SJCRH30 (cell line): ENCODE data around the gene DOK3. TPM values are rescaled to one million over a fixed set of nuclear protein-coding genes. Genes with fewer than 3 reads are reported as not detected.

Experiments
- DNase-seq, 2 experiments: peaks; one replicate each; pipeline ENCODE4 v3.0.0-alpha.2; 2015 to 2020
- H3K27ac ChIP-seq: fragments of 250-450 bp; sonication (Bioruptor Pico); 2 replicates; pipeline ENCODE4 v1.5.1; 2020; ENCODE audit warnings: mild to moderate bottlenecking, moderate library complexity
- H3K27me3 ChIP-seq: fragments of 250-450 bp; sonication (Bioruptor Pico); 2 replicates; pipeline ENCODE4 v1.5.1; 2020; ENCODE audit warnings: mild to moderate bottlenecking, moderate library complexity
- H3K36me3 ChIP-seq: fragments of 250-450 bp; sonication (Bioruptor Pico); 2 replicates; pipeline ENCODE4 v1.5.1; 2020; ENCODE audit warnings: mild to moderate bottlenecking, moderate library complexity
- H3K4me1 ChIP-seq: fragments of 250-450 bp; sonication (Bioruptor Pico); 2 replicates; pipeline ENCODE4 v1.5.1; 2020; ENCODE audit warnings: mild to moderate bottlenecking, moderate library complexity
- H3K4me3 ChIP-seq: fragments of 250-450 bp; sonication (Bioruptor Pico); 2 replicates; pipeline ENCODE4 v1.5.1; 2020; ENCODE audit warnings: mild to moderate bottlenecking, moderate library complexity
- H3K9me3 ChIP-seq: fragments of 250-450 bp; sonication (Bioruptor Pico); replicated peaks from 2 replicates; pipeline ENCODE4 v1.5.1; 2020; ENCODE audit warnings: mild to moderate bottlenecking, moderate library complexity
- total RNA-seq: library from RNA; depleted of rRNA; stranded (reverse); fragments of >200 nt; shearing (Covaris generic); gene quantifications from 2 replicates; pipeline ENCODE4 v1.2.3, GENCODE V29; 2014

Gene DOK3
- total RNA-seq, 1 experiment from 2014 or later, result 6.2 TPM

DNA sequence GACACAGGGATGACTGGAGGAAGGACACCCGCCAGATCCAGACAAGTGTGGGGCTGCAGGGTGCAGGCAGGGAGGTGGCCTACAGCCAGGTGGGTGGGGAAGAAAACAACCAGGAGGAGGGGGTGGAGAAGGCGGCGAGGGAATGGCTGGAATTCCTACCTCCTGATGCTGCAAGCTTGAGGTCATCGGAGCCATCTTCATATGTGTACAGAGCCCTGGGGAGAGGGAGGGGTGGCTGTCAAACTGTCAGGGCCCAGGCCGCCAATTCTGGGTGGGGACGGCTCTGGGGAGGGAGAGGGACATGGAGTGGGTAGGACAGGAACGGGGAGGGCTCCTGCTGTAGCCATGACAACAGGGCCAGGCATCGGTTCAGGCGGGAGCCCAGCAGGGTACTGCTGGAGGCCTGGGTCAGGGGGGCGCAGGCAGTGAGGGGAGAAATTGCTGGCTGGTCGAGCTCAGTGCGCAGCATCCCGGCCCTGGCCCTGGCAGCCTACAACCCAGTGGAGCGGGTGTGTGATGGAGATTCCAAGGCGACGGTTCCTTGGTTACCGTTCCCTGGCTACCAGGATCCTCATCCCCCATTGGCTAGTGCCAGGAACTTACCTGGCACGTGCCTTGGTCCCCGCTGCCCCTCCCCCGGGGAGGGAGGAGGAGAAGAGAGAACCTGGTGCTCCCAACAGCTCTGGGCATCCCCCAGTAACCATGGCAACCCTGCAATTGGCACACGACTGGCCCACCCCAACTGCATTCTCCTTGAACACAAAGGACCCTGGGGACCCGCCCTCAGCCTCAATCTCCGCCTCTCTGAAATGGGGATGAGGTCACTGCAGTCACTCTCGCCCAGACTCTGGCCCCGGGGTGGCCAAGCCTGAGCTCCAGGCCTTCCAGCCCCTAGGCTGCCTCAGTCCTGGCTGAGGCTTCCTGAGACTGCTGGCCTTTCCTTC lies 40.7 kb downstream of the DOK3 start:
- DNase-seq, result no peak

DNA sequence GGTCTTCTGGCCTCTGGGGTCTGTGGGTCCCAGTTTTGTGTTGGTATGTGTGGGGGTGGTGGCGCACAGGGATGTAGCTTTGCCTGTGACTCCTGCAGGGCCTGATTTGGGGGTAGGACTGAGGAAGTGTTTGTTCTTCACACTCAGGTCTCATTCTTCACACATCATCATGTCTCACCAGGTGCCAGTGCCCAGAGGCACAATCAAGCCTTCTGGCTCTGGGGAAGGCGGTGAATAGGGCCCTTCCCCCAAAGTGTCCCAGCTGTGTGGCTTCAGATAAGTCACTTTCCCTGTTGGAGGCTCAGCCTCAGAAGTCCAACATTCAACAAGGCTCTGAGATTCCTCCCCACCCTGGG lies 41.3 kb downstream of the DOK3 start:
- H3K4me1 ChIP-seq, result peaks cover 27% of the 10 kb centered on the region
- peaks cover 89% of the 10 kb centered on the region for H3K36me3 ChIP-seq
- no peak overlapping the region for H3K4me3 ChIP-seq
- no peaks in the 10 kb centered on the region for H3K27me3 ChIP-seq
- 0 out of 2 replicates have a peak, but pooled peaks cover 3% of the 10 kb centered on the region for H3K9me3 ChIP-seq
- H3K27ac ChIP-seq, result no peak overlapping the region
- no peak for DNase-seq

More for the DNA sequence above, 40.7 kb downstream of the DOK3 start:
- peaks cover 82% of the 10 kb centered on the region for H3K36me3 ChIP-seq
- no peaks in the 10 kb centered on the region for H3K27me3 ChIP-seq
- H3K27ac ChIP-seq, result no peak overlapping the region; the same call in 1 of the 2 replicates
- 0 out of 2 replicates have a peak, but pooled peaks cover 3% of the 10 kb centered on the region for H3K9me3 ChIP-seq
- peaks cover 28% of the 10 kb centered on the region for H3K4me1 ChIP-seq
- no peak overlapping the region for H3K4me3 ChIP-seq

DNA sequence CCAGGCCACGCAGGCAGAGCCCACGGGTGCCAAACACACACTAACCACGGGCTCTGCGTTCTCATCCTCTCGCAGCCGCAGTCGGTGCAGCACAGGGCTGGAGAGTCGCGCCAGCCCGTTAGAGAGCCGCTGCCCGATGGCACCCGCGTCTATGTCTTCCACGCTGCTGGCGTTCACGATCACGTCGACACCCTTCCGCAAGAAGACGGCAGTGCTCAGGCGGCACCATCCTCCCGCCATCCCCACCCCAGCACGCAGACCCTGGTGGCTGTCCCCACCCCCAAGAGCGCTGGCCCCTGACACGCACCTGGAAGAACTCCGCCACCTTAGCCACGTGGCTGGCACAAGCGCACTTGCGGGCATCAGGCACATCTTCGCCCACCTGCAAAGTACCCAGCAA lies 42.2 kb downstream of the DOK3 start:
- H3K9me3 ChIP-seq, result 0 out of 2 replicates have a peak, but pooled peaks cover 3% of the 10 kb centered on the region
- peaks cover 27% of the 10 kb centered on the region for H3K4me1 ChIP-seq
- H3K4me3 ChIP-seq, result no peak overlapping the region
- peaks cover 96% of the 10 kb centered on the region for H3K36me3 ChIP-seq
- H3K27me3 ChIP-seq, result no peaks in the 10 kb centered on the region
- no peak for DNase-seq
- no peak overlapping the region for H3K27ac ChIP-seq

DNA sequence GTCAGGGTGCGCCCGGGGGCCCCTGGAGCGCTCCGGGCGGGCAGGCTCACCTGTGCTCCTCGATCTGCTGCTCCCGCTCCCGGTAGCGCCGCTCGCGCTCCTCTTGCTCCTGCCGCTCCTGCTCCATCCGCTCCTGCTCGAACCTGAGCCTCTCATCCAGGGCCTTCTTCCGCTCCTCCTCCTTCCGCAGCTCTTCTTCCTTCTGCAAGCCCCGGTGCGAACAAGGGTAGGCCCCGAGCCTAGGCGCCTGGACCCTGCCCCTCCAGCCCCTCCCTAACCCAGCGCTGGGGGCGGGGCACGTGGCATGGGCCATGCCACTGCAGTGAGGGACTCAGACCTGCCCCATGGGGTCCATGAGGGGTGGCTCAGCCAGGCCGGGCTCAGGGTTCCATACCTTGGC lies 42.8 kb downstream of the DOK3 start:
- Histone ChIP-seq H3K27me3 (no peaks in the 10 kb centered on the region), H3K4me1 (peaks cover 24% of the 10 kb centered on the region), H3K27ac (no peak overlapping the region), H3K9me3 (0 out of 2 replicates have a peak, but pooled peaks cover 3% of the 10 kb centered on the region), H3K4me3 (no peak overlapping the region), H3K36me3 (peaks cover 95% of the 10 kb centered on the region)
- DNase-seq, result no peak

DNA sequence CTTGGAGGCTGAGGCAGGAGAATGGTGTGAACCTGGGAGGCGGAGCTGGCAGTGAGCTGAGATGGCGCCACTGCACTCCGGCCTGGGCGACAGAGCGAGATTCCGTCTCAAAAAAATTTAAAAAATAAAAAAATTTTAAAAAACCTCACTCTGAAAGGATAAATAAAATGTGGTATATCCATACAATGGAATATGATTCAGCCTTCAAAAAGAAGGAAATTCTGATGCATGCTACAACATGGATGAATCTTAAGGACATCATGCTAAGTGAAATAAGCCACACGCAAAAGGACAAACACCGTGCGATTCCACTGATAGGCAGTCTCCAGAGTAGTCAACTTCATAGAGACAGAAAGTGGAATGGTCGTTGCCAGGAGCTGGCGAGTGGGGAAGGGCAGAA lies 44.6 kb downstream of the DOK3 start:
- Histone ChIP-seq H3K27ac (no peak overlapping the region), H3K4me1 (peaks cover 6% of the 10 kb centered on the region), H3K27me3 (no peaks in the 10 kb centered on the region), H3K36me3 (peaks cover 92% of the 10 kb centered on the region), H3K9me3 (0 out of 2 replicates have a peak, but pooled peaks cover 3% of the 10 kb centered on the region), H3K4me3 (no peak overlapping the region)
- DNase-seq, result no peak

DNA sequence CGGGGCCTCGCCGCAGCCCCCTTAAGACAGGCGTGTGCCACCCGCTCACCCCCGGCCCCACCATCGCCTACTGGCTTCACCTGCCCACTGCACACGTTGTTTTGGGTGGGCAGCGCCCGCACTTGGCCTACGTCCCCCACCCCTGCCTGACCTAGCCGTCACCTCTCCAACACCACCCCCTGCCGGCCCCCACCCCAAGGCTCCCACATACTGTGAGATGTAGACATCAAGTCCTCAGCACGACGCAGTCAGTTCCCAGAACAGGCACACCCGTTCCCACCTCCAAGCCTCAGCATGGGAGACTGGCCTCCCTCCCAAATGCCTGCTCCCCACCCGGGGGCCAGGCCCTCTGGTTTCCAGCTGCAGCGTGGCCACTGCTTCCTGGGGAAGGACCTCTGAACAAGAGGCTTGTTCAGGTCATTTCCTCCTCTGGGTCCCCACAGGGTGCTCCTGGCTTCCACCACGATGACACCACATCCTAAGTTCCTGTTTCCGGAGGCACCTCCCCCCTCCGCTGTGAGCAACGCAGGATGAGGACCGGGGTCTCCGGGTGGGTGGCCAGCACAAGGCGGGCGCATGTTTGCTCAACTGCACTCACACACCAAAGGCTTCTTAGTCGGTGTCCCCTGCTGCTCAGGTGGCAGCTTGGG lies 47.5 kb downstream of the DOK3 start:
- H3K4me1 ChIP-seq, result no peaks in the 10 kb centered on the region
- H3K4me3 ChIP-seq, result no peak overlapping the region
- DNase-seq, result no peak
- 0 out of 2 replicates have a peak, but pooled peaks cover 3% of the 10 kb centered on the region for H3K9me3 ChIP-seq
- peaks cover 94% of the 10 kb centered on the region for H3K36me3 ChIP-seq
- H3K27ac ChIP-seq, result no peak overlapping the region
- H3K27me3 ChIP-seq, result no peaks in the 10 kb centered on the region

DNA sequence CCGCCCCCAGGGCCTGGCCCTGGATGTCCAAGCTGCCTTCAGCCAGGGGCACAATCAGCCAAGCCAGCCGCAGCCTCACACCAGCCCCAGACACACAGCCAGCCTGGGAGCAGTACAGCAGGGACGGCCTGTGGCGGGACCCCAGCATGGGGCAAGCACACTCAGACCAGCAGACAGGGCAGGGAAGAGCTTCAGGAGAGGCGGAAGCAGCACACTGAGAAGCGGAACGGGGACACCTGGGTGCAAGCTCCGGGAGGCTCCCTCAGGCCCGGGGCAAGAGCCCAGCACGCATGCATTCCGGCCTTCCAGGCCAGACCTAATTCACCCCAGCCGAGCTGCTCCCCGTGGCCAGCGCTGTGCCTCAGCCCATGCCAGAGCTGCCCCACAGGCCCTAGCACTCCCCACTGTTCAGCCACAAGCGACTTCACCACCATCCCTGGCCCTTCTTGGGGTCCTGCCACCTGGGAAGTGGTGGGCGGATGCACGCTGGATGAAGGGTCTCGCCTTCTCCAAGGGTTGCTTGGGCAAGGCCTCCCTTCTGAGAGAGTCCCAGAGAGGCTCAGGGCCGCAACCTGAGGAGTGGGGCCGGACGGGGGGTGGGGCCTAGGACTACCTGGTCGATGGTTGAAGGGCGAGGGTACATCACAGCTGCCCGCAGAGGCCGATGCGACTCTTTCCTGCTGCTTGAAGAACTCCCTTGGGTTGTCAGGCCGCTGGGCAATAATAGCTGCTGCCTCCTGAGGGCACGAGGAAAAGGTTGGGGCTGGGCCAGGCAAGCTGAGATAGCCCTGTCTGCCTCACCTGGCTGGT lies 49.6 kb downstream of the DOK3 start:
- Histone ChIP-seq H3K9me3 (no peaks in the 10 kb centered on the region), H3K27ac (no peak overlapping the region), H3K36me3 (peaks cover 88% of the 10 kb centered on the region), H3K27me3 (no peaks in the 10 kb centered on the region), H3K4me3 (no peak overlapping the region), H3K4me1 (no peaks in the 10 kb centered on the region)
- no peak for DNase-seq

DNA sequence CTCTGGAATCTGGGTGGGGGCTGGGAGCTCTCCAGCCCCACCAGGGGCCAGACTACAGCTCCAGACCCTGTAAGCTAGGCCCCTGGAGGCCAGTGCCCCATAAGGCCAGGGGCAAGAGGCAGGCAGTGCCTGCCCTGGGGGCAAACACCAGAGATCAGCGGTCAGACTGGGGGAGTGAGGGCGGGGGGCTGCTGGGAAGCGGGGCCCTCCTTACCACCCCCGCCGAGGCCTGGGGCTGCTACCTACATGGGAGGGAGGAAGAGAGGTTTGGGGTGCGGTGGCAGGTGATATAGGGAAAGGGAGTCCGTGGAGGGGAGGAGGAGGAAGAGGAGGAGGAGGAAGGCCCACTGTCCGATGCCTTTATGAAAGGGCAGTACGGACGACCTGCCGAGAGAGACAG lies 50.3 kb downstream of the DOK3 start:
- Histone ChIP-seq H3K4me3 (no peak overlapping the region), H3K27me3 (no peaks in the 10 kb centered on the region), H3K36me3 (peaks cover 81% of the 10 kb centered on the region), H3K27ac (no peak overlapping the region), H3K4me1 (no peaks in the 10 kb centered on the region), H3K9me3 (no peaks in the 10 kb centered on the region)
- DNase-seq, result no peak

DNA sequence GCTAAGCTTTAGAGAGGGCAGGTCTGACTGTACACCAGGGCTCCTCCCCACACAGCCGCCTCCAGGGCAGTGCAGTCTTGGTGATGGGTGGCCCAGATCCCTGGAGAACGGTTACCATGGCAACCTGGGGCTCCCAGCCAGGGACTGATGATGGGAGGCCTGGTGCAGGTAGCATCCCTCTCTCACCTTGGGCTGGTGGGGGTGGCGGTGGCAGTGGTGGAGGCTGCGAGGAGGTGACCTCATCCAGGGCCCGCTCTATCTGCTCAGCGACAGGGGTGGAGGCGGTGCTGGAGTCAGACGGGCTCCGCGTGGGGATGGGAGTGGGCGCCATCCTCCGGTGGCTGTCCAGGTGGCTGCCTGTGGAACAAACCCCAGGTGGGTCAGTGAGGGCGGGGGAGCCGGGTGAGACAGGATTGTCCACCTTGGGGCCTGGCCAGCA lies 50.7 kb downstream of the DOK3 start:
- Histone ChIP-seq H3K4me3 (no peak overlapping the region), H3K36me3 (peaks cover 77% of the 10 kb centered on the region), H3K27me3 (no peaks in the 10 kb centered on the region), H3K27ac (no peak overlapping the region), H3K9me3 (no peaks in the 10 kb centered on the region), H3K4me1 (no peaks in the 10 kb centered on the region)
- no peak for DNase-seq

DNA sequence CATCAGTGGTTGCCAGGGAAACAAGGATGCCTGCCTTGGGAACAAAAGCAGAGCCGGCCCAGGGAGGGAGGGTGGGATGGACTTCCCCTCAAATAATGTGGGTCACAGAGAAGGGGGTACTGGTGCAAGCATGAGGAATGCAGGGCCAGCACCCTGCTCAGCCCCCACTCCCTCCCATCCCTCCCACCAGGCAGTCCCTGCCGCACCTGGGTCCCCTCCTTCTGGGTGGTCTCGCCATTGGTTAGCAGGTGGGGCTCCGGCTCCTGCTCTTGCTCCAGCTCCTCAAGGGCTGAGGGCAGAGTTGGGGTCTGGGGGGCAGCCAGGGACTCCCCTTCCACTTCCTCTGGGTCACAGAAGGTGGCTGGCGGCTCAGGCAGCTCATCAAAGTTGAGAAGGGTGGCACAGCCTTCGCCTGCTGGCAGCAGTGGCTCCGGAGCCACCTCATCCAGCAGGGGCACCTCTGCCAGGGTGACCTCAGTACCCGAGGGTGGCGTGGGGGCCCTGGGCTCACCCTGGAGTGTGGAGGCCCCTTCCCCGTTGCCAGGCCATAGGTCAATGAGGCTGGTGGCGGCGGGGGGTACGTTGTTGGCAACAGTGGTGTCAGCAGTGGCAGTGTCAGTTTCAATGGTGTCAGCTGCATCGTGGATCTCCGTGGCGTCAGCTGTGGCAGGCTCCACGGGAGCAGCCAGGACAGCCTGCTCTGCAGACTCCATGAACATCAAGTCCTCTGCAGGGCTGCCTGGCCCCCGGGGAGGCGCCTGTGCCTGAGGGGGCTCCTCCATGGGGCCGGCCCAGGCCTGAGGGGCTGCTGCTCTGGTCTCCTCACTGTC lies 51.6 kb downstream of the DOK3 start:
- no peak overlapping the region for H3K27ac ChIP-seq
- H3K36me3 ChIP-seq, result peaks cover 69% of the 10 kb centered on the region

DNA sequence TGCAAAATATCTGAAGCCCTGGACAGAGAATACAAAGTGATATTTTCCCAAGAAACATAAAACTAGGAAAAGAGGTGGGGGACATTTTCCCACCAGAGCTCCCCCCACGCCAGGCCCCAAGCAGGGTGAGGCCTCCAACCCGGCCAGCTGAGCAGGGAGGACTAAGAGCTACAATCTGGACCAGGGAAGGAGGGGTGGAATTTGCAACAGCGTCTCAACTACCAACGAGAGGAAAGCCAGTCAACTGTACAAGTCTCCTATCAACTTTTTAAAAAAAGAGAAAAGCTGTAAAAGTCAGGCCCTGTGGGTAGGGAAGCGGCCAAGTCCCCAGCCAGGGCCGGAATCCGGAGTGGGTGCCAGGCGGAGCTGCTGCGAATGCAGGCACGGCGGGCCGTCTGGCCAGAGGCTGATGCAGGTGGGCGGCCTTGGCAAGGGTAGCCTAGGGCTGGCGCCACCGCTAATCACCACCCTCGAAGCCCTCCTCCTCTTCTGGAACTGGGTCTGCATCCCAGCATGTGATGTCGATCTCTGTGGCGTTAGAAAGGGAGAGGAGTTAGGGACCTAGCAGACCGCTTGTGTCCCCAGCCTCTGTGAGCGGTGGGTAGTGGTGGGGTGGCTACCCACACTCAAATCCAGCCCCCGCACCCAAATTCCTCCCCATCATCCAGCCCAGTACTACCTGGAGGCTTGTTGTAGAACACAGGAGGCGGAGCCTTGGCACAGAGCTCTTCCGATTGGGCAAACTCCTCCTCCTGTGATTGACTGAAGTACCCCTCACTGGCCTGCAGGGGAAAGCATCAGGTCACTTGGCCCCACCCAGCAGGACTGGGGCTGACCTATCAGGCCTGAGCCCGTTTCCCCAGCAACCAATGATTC lies 52.4 kb downstream of the DOK3 start:
- Histone ChIP-seq H3K36me3 (peaks cover 64% of the 10 kb centered on the region), H3K27ac (no peak overlapping the region), H3K4me3 (no peak overlapping the region), H3K4me1 (no peaks in the 10 kb centered on the region), H3K9me3 (no peaks in the 10 kb centered on the region), H3K27me3 (no peaks in the 10 kb centered on the region)
- DNase-seq, result peak; percentile 92 to 93

More for the DNA sequence above, 51.6 kb downstream of the DOK3 start:
- Histone ChIP-seq H3K27me3 (no peaks in the 10 kb centered on the region), H3K4me3 (no peak overlapping the region), H3K9me3 (no peaks in the 10 kb centered on the region), H3K4me1 (no peaks in the 10 kb centered on the region)
- no peak for DNase-seq

DNA sequence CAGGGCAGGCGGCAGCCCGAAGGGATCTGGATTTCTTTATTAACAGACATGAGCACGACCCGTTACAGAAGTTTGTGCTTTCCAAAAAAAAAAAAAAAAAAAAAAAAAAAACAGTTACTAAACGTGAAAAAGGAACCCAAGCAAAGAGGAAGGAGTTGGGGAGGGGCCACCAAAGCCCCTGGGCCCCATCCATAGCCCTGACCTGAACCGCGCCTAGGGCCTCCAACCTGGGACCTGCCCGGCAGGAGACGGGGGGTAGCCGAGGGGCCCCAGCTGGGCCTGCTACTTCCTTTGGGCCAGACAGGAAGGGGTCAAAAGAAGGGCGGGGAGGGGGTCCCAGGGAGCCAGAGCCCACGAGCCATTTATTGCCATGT lies 53.0 kb downstream of the DOK3 start:
- H3K27ac ChIP-seq, result no peak overlapping the region
- no peaks in the 10 kb centered on the region for H3K27me3 ChIP-seq
- no peak for DNase-seq
- H3K9me3 ChIP-seq, result no peaks in the 10 kb centered on the region
- no peaks in the 10 kb centered on the region for H3K4me1 ChIP-seq
- H3K4me3 ChIP-seq, result no peak overlapping the region
- peaks cover 59% of the 10 kb centered on the region for H3K36me3 ChIP-seq
